Colonic mucosa (tissue), 4 donors: ENCODE measurements around the gene SFI1. TPM values are rescaled to one million over a fixed set of nuclear protein-coding genes. Genes with fewer than 3 reads are reported as not detected.
"Not testable (repeated sequence)": the region's sequence is repeated elsewhere in the genome, so short reads cannot be mapped to it uniquely, and the experiment has no call there.

Source experiments
- DNase-seq: peaks from one replicate; pipeline ENCODE4 v3.0.0-alpha.2; 2020
- H3K27ac ChIP-seq: fragments of 200-600 bp; one replicate; pipeline ENCODE4 v1.8.0; 2021
- H3K27me3 ChIP-seq: fragments of 200-600 bp; one replicate; pipeline ENCODE4 v1.8.0; 2021
- H3K36me3 ChIP-seq: fragments of 200-600 bp; one replicate; pipeline ENCODE4 v1.8.0; 2021
- H3K4me1 ChIP-seq: fragments of 200-600 bp; one replicate; pipeline ENCODE4 v1.8.0; 2021; ENCODE audit warnings: mild to moderate bottlenecking
- H3K4me3 ChIP-seq: fragments of 200-600 bp; one replicate; pipeline ENCODE4 v1.8.0; 2021
- H3K9ac ChIP-seq, 2 donors: one replicate each; pipeline ENCODE4 v1.7.0; 2013; ENCODE audit warnings: control low read depth in 2 of 2, low read depth in 2 of 2, low read length in 2 of 2
- H3K9me3 ChIP-seq: fragments of 200-600 bp; one replicate; pipeline ENCODE4 v1.8.0; 2021
- intact Hi-C: fragments of 100-400 bp; cut with DNase I; formaldehyde crosslinking; loops from one replicate; pipeline ENCODE4 v1.14.1; 2022
- total RNA-seq, 2 donors: library from RNA; stranded (reverse); fragmentation: NEBNext Ultra II Directional in 1 of 2; extraction: Animal tissue kit (Norgen Biotek cat#: 25700) in 1 of 2; gene quantifications; one replicate each; pipeline ENCODE4 v1.2.1, GENCODE V29; 2021
- TF ChIP-seq, protein P1 (sequence below): fragments of 200-600 bp; IDR thresholded peaks from one replicate; pipeline ENCODE4 v1.8.0; 2022; ENCODE audit warnings: antibody characterized with exemption, mild to moderate bottlenecking
- donor health status: healthy.
- donor health status: DM: no; HTN: no; CAD: no.
- donor health status: DM: no; HTN: no; CAD: no.

Gene SFI1
- total RNA-seq, 2 donors from 2014 or later: 24.1 to 47.8 TPM

DNA sequence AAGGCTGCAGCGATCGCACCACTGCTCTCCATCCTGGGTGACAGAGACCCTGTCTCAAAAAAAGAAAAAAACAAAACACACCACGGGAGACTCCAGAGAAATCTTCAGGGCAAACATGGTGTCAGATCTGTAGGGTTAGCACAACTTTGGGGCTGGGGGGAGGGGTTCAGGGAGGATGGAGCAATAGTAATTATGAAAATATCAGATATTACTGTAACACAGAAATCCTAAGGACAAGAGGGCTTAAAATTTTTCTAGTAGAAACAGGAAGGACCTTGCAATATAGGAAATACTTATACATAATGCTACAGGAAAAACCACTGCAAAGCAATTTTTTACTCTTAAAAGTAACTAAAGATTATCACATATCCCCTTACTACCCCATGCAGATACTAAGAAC, 20.5 kb upstream of the SFI1 start:
- no peaks in the 10 kb centered on the region for H3K9me3 ChIP-seq
- no peak for DNase-seq
- TF ChIP-seq, protein P1, sequence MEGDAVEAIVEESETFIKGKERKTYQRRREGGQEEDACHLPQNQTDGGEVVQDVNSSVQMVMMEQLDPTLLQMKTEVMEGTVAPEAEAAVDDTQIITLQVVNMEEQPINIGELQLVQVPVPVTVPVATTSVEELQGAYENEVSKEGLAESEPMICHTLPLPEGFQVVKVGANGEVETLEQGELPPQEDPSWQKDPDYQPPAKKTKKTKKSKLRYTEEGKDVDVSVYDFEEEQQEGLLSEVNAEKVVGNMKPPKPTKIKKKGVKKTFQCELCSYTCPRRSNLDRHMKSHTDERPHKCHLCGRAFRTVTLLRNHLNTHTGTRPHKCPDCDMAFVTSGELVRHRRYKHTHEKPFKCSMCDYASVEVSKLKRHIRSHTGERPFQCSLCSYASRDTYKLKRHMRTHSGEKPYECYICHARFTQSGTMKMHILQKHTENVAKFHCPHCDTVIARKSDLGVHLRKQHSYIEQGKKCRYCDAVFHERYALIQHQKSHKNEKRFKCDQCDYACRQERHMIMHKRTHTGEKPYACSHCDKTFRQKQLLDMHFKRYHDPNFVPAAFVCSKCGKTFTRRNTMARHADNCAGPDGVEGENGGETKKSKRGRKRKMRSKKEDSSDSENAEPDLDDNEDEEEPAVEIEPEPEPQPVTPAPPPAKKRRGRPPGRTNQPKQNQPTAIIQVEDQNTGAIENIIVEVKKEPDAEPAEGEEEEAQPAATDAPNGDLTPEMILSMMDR: no peak
- no peaks in the 10 kb centered on the region for H3K36me3 ChIP-seq
- no peak overlapping the region for H3K4me3 ChIP-seq
- no peaks in the 10 kb centered on the region for H3K27me3 ChIP-seq
- no peaks in the 10 kb centered on the region for H3K4me1 ChIP-seq
- H3K9ac ChIP-seq: no peak overlapping the region
- intact Hi-C loops: no loop called here
- H3K27ac ChIP-seq: no peak overlapping the region

DNA sequence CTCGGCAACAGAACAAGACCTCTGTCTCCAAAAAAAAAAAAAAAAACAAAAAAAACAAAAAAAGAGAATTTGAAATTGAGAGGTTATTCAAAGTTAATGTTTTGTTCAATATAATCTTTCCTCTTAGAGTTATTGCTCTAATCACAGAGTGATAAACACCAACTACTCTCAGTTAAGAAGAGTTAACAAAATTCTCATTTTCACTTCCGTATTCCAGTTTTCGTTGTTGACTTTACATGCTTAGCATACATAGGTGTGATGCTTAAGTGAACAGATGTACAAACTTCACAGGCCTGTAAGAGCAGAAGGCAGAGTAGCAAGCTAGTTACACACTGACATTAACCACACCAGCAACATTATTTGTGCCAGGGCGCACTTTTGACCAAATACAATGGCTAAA, 19.0 kb upstream of the SFI1 start:
- intact Hi-C loops: no loop called here
- DNase-seq: no peak

DNA sequence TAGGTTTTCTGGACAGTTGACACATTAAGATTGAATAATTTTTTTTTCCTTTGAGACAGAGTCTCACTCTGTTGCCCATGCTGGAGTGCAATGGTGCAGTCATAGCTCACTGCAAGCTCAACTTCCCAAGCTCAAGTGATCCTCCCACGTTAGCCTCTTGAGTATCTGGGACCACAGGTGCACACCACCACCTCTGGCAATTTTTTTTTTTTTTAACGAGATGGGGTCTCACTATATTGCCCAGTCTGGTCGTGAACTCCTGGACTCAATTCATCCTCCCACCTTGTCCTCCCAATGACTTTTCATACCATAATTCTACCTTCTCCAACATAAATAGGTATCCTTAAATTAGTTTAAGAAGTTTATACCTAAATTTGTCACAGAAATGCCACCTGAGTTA, 15.2 kb upstream of the SFI1 start:
- no peak overlapping the region for H3K4me3 ChIP-seq
- no peak overlapping the region for H3K9ac ChIP-seq
- intact Hi-C loops: no loop called here
- H3K9me3 ChIP-seq: no peaks in the 10 kb centered on the region
- no peak for DNase-seq
- H3K36me3 ChIP-seq: no peaks in the 10 kb centered on the region
- TF ChIP-seq, protein P1: no peak
- no peaks in the 10 kb centered on the region for H3K27me3 ChIP-seq
- H3K27ac ChIP-seq: no peak overlapping the region
- H3K4me1 ChIP-seq: no peaks in the 10 kb centered on the region

More for the DNA sequence above, 19.0 kb upstream of the SFI1 start:
- no peaks in the 10 kb centered on the region for H3K27me3 ChIP-seq
- no peak overlapping the region for H3K27ac ChIP-seq
- no peaks in the 10 kb centered on the region for H3K36me3 ChIP-seq
- no peaks in the 10 kb centered on the region for H3K9me3 ChIP-seq
- TF ChIP-seq, protein P1: no peak
- H3K9ac ChIP-seq: no peak overlapping the region
- H3K4me3 ChIP-seq: no peak overlapping the region
- no peaks in the 10 kb centered on the region for H3K4me1 ChIP-seq

DNA sequence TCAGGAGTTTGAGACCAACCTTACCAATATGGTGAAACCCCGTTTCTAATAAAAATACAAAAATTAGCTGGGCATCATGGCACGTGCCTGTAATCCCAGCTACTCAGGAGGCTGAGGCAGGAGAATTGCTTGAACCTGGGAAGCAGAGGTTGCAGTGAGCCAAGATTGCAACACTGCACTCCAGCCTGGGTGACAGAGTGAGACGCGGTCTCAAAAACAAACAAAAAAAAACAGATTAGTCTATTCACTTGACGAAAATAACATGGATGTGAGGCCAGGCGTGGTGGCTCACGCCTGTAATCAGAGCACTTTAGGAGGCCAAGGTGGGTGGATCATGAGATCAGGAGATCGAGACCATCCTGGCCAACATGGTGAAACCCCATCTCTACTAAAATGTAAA, 13.9 kb upstream of the SFI1 start:
- H3K4me3 ChIP-seq, intact Hi-C loops, H3K36me3 ChIP-seq: not testable (repeated sequence)

DNA sequence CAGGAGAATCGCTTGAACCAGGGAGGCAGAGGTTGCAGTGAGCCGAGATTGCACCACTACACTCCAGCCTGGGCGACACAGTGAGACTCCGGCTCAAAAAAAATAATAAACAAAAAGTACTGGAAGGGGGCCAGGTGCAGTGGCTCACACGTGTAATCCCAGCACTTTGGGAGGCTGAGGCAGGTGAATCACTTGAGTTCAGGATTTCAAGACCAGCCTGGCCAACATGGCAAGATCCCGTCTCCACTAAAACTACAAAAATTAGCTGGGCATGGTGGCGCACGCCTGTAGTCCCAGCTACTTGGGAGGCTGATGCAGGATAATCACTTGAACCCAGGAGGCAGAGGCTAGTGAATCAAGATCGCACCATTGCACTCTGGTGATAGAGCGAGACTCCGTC, 10.0 kb upstream of the SFI1 start:
- intact Hi-C loops, H3K36me3 ChIP-seq: not testable (repeated sequence)

More for the DNA sequence above, 13.9 kb upstream of the SFI1 start:
- not testable (repeated sequence) for DNase-seq, H3K27me3 ChIP-seq, H3K4me1 ChIP-seq, H3K9me3 ChIP-seq, H3K27ac ChIP-seq, H3K9ac ChIP-seq

DNA sequence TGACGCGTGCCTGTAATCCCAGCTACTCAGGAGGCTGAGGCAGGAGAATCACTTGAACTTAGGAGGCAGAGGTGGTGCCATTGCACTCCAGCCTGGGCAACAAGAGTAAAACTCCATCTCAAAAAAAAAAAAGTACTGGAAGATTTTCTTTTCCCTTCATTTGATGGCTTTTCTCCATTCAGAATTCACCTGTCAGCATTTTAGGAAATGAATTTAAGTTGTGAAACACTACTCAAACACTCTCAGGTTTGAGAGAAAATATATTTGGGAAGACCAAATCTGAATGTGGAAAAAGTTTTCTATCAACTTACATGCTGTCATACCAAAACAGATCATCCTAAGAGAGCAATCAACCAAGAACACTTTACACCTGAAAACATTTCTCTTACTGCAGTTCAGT, 9.4 kb upstream of the SFI1 start:
- no peak overlapping the region for H3K27ac ChIP-seq
- H3K9me3 ChIP-seq: no peaks in the 10 kb centered on the region
- no peaks in the 10 kb centered on the region for H3K27me3 ChIP-seq
- H3K4me1 ChIP-seq: no peaks in the 10 kb centered on the region
- TF ChIP-seq, protein P1: no peak
- H3K36me3 ChIP-seq: no peaks in the 10 kb centered on the region
- DNase-seq: no peak
- intact Hi-C loops: no loop called here
- H3K9ac ChIP-seq: no peak overlapping the region
- no peak overlapping the region for H3K4me3 ChIP-seq

More for the DNA sequence above, 10.0 kb upstream of the SFI1 start:
- not testable (repeated sequence) for H3K4me3 ChIP-seq, H3K27me3 ChIP-seq, H3K4me1 ChIP-seq, H3K27ac ChIP-seq, H3K9me3 ChIP-seq, DNase-seq, H3K9ac ChIP-seq
